ENCODE results near the gene FOSL1.
A peak's percentile ranks its signal among the peaks of the same experiment; 100 is the strongest.

The FOSL1 gene

GRCh38 chr11:65931773-65932557, 31.8 kb upstream of the FOSL1 start:
- H3K4me3 ChIP-seq, result no peak overlapping the region
- no peaks in the 10 kb centered on the region for H3K9me3 ChIP-seq
- H3K27me3 ChIP-seq (ENCODE audit: low read depth), result no peaks in the 10 kb centered on the region
- in situ Hi-C loops (cut with MboI; ENCODE audit: low sequenced_read_pairs), result no loop called here
- no peaks in the 10 kb centered on the region for H3K36me3 ChIP-seq (replicated peaks)
- no peaks in the 10 kb centered on the region; the same call in 1 of the 2 replicates for H3K4me1 ChIP-seq
- no peak for DNase-seq (ENCODE audit: low spot score in 2 of 2)

- Histone ChIP-seq H3K4me1 (no peaks in the 10 kb centered on the region), H3K27me3 (ENCODE audit: low read depth) (no peaks in the 10 kb centered on the region), H3K4me3 (no peak overlapping the region), H3K36me3 (replicated peaks) (no peaks in the 10 kb centered on the region), H3K9me3 (no peaks in the 10 kb centered on the region)
- in situ Hi-C loops (cut with MboI; ENCODE audit: low sequenced_read_pairs), result no loop called here
- no peak for DNase-seq (ENCODE audit: low spot score in 2 of 2)
These were observed 28.5 kb upstream of the FOSL1 start for GRCh38 chr11:65928667-65929066.

- Histone ChIP-seq H3K9me3 (no peaks in the 10 kb centered on the region), H3K4me1 (no peaks in the 10 kb centered on the region), H3K4me3 (no peak overlapping the region), H3K27me3 (ENCODE audit: low read depth) (no peaks in the 10 kb centered on the region), H3K36me3 (replicated peaks) (peaks cover under 1% of the 10 kb centered on the region; the same call in 1 of the 2 replicates)
- in situ Hi-C loops (cut with MboI; ENCODE audit: low sequenced_read_pairs), result no loop called here
- DNase-seq (ENCODE audit: low spot score in 2 of 2), result no peak
These were observed 27.8 kb upstream of the FOSL1 start for GRCh38 chr11:65927904-65928397.

- Histone ChIP-seq H3K9me3 (no peaks in the 10 kb centered on the region), H3K4me1 (no peaks in the 10 kb centered on the region), H3K36me3 (replicated peaks) (peaks cover 8% of the 10 kb centered on the region; the same call in 1 of the 2 replicates), H3K27me3 (ENCODE audit: low read depth) (no peaks in the 10 kb centered on the region), H3K4me3 (no peak overlapping the region)
- in situ Hi-C loops (cut with MboI; ENCODE audit: low sequenced_read_pairs), result no loop called here
- DNase-seq (ENCODE audit: low spot score in 2 of 2), result no peak
These were observed 25.2 kb upstream of the FOSL1 start for GRCh38 chr11:65925397-65925796.

GRCh38 chr11:65922565-65922964, 22.4 kb upstream of the FOSL1 start:
- DNase-seq (ENCODE audit: low spot score in 2 of 2), result no peak
- no peaks in the 10 kb centered on the region for H3K27me3 ChIP-seq (ENCODE audit: low read depth)

GRCh38 chr11:65921876-65922275, 21.7 kb upstream of the FOSL1 start:
- in situ Hi-C loops (cut with MboI; ENCODE audit: low sequenced_read_pairs), result no loop called here
- Histone ChIP-seq H3K27me3 (ENCODE audit: low read depth) (no peaks in the 10 kb centered on the region), H3K4me3 (no peak overlapping the region), H3K36me3 (replicated peaks) (peaks cover 15% of the 10 kb centered on the region), H3K9me3 (no peaks in the 10 kb centered on the region), H3K4me1 (peaks cover 3% of the 10 kb centered on the region)
- DNase-seq (ENCODE audit: low spot score in 2 of 2), result no peak

More at GRCh38 chr11:65922565-65922964, 22.4 kb upstream of the FOSL1 start:
- no peaks in the 10 kb centered on the region for H3K9me3 ChIP-seq
- H3K36me3 ChIP-seq (replicated peaks), result peaks cover 13% of the 10 kb centered on the region
- H3K4me3 ChIP-seq, result no peak overlapping the region
- peaks cover 3% of the 10 kb centered on the region for H3K4me1 ChIP-seq
- in situ Hi-C loops (cut with MboI; ENCODE audit: low sequenced_read_pairs), result no loop called here

- Histone ChIP-seq H3K27me3 (ENCODE audit: low read depth) (no peaks in the 10 kb centered on the region), H3K4me3 (no peak overlapping the region), H3K4me1 (peaks cover 3% of the 10 kb centered on the region), H3K36me3 (replicated peaks) (peaks cover 15% of the 10 kb centered on the region), H3K9me3 (no peaks in the 10 kb centered on the region)
- DNase-seq (ENCODE audit: low spot score in 2 of 2), result no peak
- in situ Hi-C loops (cut with MboI; ENCODE audit: low sequenced_read_pairs), result no loop called here
These were observed 20.9 kb upstream of the FOSL1 start for GRCh38 chr11:65921033-65921555.

GRCh38 chr11:65920372-65920802, 20.2 kb upstream of the FOSL1 start:
- H3K4me1 ChIP-seq, result peaks cover 3% of the 10 kb centered on the region
- no peaks in the 10 kb centered on the region for H3K9me3 ChIP-seq
- DNase-seq (ENCODE audit: low spot score in 2 of 2), result no peak
- H3K27me3 ChIP-seq (ENCODE audit: low read depth), result no peaks in the 10 kb centered on the region
- H3K36me3 ChIP-seq (replicated peaks), result peaks cover 15% of the 10 kb centered on the region
- peak overlapping the region; percentile 64 for H3K4me3 ChIP-seq
- in situ Hi-C loops (cut with MboI; ENCODE audit: low sequenced_read_pairs), result no loop called here

GRCh38 chr11:65919573-65920371, 19.6 kb upstream of the FOSL1 start:
- in situ Hi-C loops (cut with MboI; ENCODE audit: low sequenced_read_pairs), result no loop called here
- Histone ChIP-seq H3K36me3 (replicated peaks) (peaks cover 15% of the 10 kb centered on the region), H3K4me1 (peaks cover 3% of the 10 kb centered on the region), H3K27me3 (ENCODE audit: low read depth) (no peaks in the 10 kb centered on the region), H3K4me3 (peak overlapping the region; percentile 64), H3K9me3 (no peaks in the 10 kb centered on the region)
- peak in 1 of 2 experiments; percentile 62 for DNase-seq (ENCODE audit: low spot score in 2 of 2)

GRCh38 chr11:65919141-65919572, 19.0 kb upstream of the FOSL1 start, which contains the start of gene DRAP1:
TSS of gene DRAP1 (plus strand) at chr11:65919426. CDS start at chr11:65919502, 76 bp downstream.
- peak; percentile 97 to 99 for DNase-seq (ENCODE audit: low spot score in 2 of 2)
- no peaks in the 10 kb centered on the region for H3K9me3 ChIP-seq
- H3K27me3 ChIP-seq (ENCODE audit: low read depth), result no peaks in the 10 kb centered on the region
- peaks cover 3% of the 10 kb centered on the region for H3K4me1 ChIP-seq
- in situ Hi-C loops (cut with MboI; ENCODE audit: low sequenced_read_pairs), result no loop called here
- H3K36me3 ChIP-seq (replicated peaks), result peaks cover 15% of the 10 kb centered on the region
- peak within 1 kb of the TSS; percentile 80 for H3K4me3 ChIP-seq

- Histone ChIP-seq H3K9me3 (no peaks in the 10 kb centered on the region), H3K4me3 (peak within 1 kb of the TSS; percentile 80), H3K27me3 (ENCODE audit: low read depth) (no peaks in the 10 kb centered on the region), H3K4me1 (peaks cover 3% of the 10 kb centered on the region), H3K36me3 (replicated peaks) (peaks cover 15% of the 10 kb centered on the region)
- DNase-seq (ENCODE audit: low spot score in 2 of 2), result no peak
- in situ Hi-C loops (cut with MboI; ENCODE audit: low sequenced_read_pairs), result no loop called here
These were observed 18.3 kb upstream of the FOSL1 start, which contains the start of gene C11orf68 for GRCh38 chr11:65918211-65919140. TSS of gene C11orf68 (minus strand) at chr11:65919062. CDS start at chr11:65919031, 31 bp downstream.

GRCh38 chr11:65917434-65918210, 17.4 kb upstream of the FOSL1 start:
- DNase-seq (ENCODE audit: low spot score in 2 of 2), result no peak
- peaks cover 11% of the 10 kb centered on the region for H3K36me3 ChIP-seq (replicated peaks)
- H3K4me3 ChIP-seq, result peak overlapping the region; percentile 80
- no peaks in the 10 kb centered on the region for H3K27me3 ChIP-seq (ENCODE audit: low read depth)
- in situ Hi-C loops (cut with MboI; ENCODE audit: low sequenced_read_pairs), result no loop called here
- H3K9me3 ChIP-seq, result no peaks in the 10 kb centered on the region
- H3K4me1 ChIP-seq, result peaks cover 3% of the 10 kb centered on the region
